Nephron progenitor cell (in vitro differentiated cells): ENCODE measurements around the gene ARL2.

Experiments
- DNase-seq: peaks from one replicate; pipeline ENCODE4 v3.0.0; 2021
- H3K27ac Mint-ChIP-seq: 2 replicates; pipeline ENCODE4 v1.8.0; 2021; ENCODE audit warnings: mild to moderate bottlenecking, moderate library complexity, mixed read lengths
- H3K27me3 Mint-ChIP-seq: 2 replicates; pipeline ENCODE4 v1.8.0; 2021; ENCODE audit warnings: mild to moderate bottlenecking, low read depth, mixed read lengths; ENCODE audit not compliant: poor library complexity
- H3K36me3 Mint-ChIP-seq: 2 replicates; pipeline ENCODE4 v1.8.0; 2021; ENCODE audit warnings: low read depth, mixed read lengths
- H3K4me1 Mint-ChIP-seq: 2 replicates; pipeline ENCODE4 v1.8.0; 2021; ENCODE audit warnings: mixed read lengths
- H3K4me3 Mint-ChIP-seq: 2 replicates; pipeline ENCODE4 v1.8.0; 2021; ENCODE audit warnings: mild to moderate bottlenecking, moderate library complexity, mixed read lengths
- H3K9me3 Mint-ChIP-seq: 2 replicates; pipeline ENCODE4 v1.8.0; 2021; ENCODE audit warnings: mild to moderate bottlenecking, moderate library complexity, mixed read lengths
- TF ChIP-seq, protein P1 (sequence below): fragments of 200-600 bp; sonication (generic); IDR thresholded peaks from 2 replicates; pipeline ENCODE4 v1.5.0; 2021; ENCODE audit warnings: antibody characterized with exemption

Gene ARL2

GRCh38 chr11:65053827-65054508 lies 40.0 kb downstream of the ARL2 start:
- Mint-ChIP-seq H3K4me1 (no peaks in the 10 kb centered on the region), H3K4me3 (no peak overlapping the region), H3K36me3 (no peaks in the 10 kb centered on the region), H3K9me3 (no peaks in the 10 kb centered on the region), H3K27ac (no peak overlapping the region), H3K27me3 (peaks cover 37% of the 10 kb centered on the region)
- TF ChIP-seq, protein P1, sequence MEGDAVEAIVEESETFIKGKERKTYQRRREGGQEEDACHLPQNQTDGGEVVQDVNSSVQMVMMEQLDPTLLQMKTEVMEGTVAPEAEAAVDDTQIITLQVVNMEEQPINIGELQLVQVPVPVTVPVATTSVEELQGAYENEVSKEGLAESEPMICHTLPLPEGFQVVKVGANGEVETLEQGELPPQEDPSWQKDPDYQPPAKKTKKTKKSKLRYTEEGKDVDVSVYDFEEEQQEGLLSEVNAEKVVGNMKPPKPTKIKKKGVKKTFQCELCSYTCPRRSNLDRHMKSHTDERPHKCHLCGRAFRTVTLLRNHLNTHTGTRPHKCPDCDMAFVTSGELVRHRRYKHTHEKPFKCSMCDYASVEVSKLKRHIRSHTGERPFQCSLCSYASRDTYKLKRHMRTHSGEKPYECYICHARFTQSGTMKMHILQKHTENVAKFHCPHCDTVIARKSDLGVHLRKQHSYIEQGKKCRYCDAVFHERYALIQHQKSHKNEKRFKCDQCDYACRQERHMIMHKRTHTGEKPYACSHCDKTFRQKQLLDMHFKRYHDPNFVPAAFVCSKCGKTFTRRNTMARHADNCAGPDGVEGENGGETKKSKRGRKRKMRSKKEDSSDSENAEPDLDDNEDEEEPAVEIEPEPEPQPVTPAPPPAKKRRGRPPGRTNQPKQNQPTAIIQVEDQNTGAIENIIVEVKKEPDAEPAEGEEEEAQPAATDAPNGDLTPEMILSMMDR: no peak
- no peak for DNase-seq

GRCh38 chr11:65055538-65055937 lies 41.6 kb downstream of the ARL2 start:
- H3K36me3 Mint-ChIP-seq: no peaks in the 10 kb centered on the region

DNA sequence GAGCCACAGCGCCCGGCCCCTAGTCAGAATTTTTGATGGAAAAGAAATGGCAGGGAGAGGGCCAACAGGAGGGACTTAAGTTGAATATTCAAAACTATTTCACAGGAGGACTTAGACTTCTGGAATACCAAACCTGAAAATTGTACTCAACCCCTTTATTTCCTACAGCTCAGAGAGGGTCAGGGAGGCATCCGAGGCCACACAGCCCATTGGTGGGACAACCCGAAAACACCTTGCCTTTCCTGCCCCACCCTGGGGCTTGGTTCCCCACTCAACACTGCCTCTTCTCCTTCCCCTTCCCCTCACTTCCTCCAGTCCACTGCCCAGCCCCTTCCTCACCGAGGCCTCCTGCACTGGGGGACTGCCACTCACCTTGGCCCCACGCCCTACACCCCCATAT lies 43.0 kb downstream of the ARL2 start:
- no peak overlapping the region for H3K27ac Mint-ChIP-seq
- H3K4me1 Mint-ChIP-seq: no peaks in the 10 kb centered on the region
- H3K4me3 Mint-ChIP-seq: no peak overlapping the region
- TF ChIP-seq, protein P1: no peak
- DNase-seq: no peak
- peaks cover 45% of the 10 kb centered on the region for H3K27me3 Mint-ChIP-seq
- H3K36me3 Mint-ChIP-seq: no peaks in the 10 kb centered on the region
- no peaks in the 10 kb centered on the region for H3K9me3 Mint-ChIP-seq

More at GRCh38 chr11:65055538-65055937, 41.6 kb downstream of the ARL2 start:
- H3K9me3 Mint-ChIP-seq: no peaks in the 10 kb centered on the region
- H3K27ac Mint-ChIP-seq: no peak overlapping the region
- H3K27me3 Mint-ChIP-seq: peaks cover 44% of the 10 kb centered on the region
- H3K4me1 Mint-ChIP-seq: no peaks in the 10 kb centered on the region
- no peak overlapping the region for H3K4me3 Mint-ChIP-seq
- no peak for DNase-seq
- TF ChIP-seq, protein P1: no peak

- Mint-ChIP-seq H3K4me3 (no peak overlapping the region), H3K27ac (no peak overlapping the region), H3K4me1 (no peaks in the 10 kb centered on the region), H3K36me3 (no peaks in the 10 kb centered on the region), H3K9me3 (no peaks in the 10 kb centered on the region), H3K27me3 (peaks cover 50% of the 10 kb centered on the region)
- DNase-seq: no peak
- TF ChIP-seq, protein P1: no peak
These were observed 43.6 kb downstream of the ARL2 start for GRCh38 chr11:65057526-65057925.

DNA sequence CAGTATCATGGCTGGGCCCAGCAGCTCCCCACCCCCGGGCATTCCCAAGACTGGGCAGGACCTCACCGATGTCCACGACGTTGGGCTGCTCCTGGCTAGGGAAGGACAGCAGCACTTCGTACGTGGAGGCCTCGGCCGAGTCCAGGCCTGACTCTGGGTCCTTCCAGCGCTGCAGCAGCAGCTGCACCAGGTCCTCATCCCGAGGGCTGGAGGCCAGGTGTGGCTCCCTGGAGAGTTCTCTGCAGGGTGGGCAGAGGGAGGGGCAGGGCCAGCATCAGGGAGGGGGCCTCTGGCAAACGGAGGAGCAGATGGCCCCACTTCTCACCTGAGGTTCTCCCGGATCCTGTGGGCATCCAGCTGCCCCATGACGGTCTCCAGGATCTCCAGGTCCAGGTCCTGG lies 44.1 kb downstream of the ARL2 start:
- TF ChIP-seq, protein P1: no peak

DNA sequence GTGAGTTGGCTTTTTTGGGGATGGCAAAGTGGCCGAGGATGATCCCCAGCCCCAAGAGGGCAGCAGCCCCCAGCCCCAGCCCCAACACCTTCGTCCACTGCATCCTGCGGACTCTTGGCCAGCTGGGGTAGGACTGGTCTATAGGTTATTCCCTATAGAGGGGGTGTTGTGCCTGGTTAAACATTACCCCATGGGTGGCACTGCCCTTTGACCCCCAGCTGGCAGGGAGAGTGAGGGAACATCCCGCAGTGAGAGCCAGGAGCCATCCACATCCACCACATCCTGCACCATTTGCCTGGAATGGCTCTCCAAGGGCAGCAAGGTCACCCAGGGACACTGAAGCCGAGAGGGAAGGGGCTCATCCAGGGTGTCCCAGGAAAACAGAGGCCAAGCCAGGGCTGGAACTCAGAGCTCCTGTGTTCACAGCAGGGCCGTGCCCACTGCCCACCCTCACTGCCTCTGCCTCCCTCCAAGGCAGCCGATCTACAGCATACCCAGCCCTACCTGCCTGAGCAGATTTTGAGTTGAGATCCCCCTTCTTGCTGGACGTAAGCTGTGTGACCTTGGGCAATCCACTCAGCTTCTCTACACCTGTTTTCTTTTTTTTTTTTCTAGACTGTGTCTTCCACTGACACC lies 44.6 kb downstream of the ARL2 start, which contains the start of gene NAALADL1:
NAALADL1 (minus strand) TSS at position 135 of the 636 bp plus-strand sequence; CDS start at position 103, 32 bp downstream.
- no peaks in the 10 kb centered on the region for H3K9me3 Mint-ChIP-seq
- H3K27me3 Mint-ChIP-seq: peaks cover 51% of the 10 kb centered on the region
- no peaks in the 10 kb centered on the region for H3K4me1 Mint-ChIP-seq
- DNase-seq: no peak
- H3K4me3 Mint-ChIP-seq: no peak within 1 kb of the TSS
- TF ChIP-seq, protein P1: no peak
- H3K36me3 Mint-ChIP-seq: no peaks in the 10 kb centered on the region
- no peak within 1 kb of the TSS for H3K27ac Mint-ChIP-seq

More for the DNA sequence above, 44.1 kb downstream of the ARL2 start:
- H3K4me3 Mint-ChIP-seq: no peak overlapping the region
- H3K4me1 Mint-ChIP-seq: no peaks in the 10 kb centered on the region
- no peaks in the 10 kb centered on the region for H3K36me3 Mint-ChIP-seq
- peaks cover 52% of the 10 kb centered on the region for H3K27me3 Mint-ChIP-seq
- no peak for DNase-seq
- no peak overlapping the region for H3K27ac Mint-ChIP-seq
- no peaks in the 10 kb centered on the region for H3K9me3 Mint-ChIP-seq
